Chondrocyte (in vitro differentiated cells): ENCODE measurements around the gene B3GALNT2. TPM values are rescaled to one million over a fixed set of nuclear protein-coding genes. Genes with fewer than 3 reads are reported as not detected.

Experiments
- DNase-seq: peaks from one replicate; pipeline ENCODE4 v3.0.0; 2021; ENCODE audit warnings: mixed read lengths, low spot score
- H3K27ac Mint-ChIP-seq: one replicate; pipeline ENCODE4 v1.8.0; 2021; ENCODE audit warnings: mild to moderate bottlenecking, moderate library complexity, mixed read lengths; ENCODE audit not compliant: unreplicated experiment
- H3K27me3 Mint-ChIP-seq: 2 replicates; pipeline ENCODE4 v1.8.0; 2021; ENCODE audit warnings: low read depth, mixed read lengths
- H3K36me3 Mint-ChIP-seq: 2 replicates; pipeline ENCODE4 v1.8.0; 2021; ENCODE audit warnings: low read depth, mixed read lengths
- H3K4me1 Mint-ChIP-seq: 2 replicates; pipeline ENCODE4 v1.8.0; 2021; ENCODE audit warnings: low read depth, mild to moderate bottlenecking, mixed read lengths
- H3K4me3 Mint-ChIP-seq: one replicate; pipeline ENCODE4 v1.8.0; 2021; ENCODE audit warnings: mild to moderate bottlenecking, moderate library complexity, mixed read lengths; ENCODE audit not compliant: unreplicated experiment
- H3K9me3 Mint-ChIP-seq: 2 replicates; pipeline ENCODE4 v1.8.0; 2021; ENCODE audit warnings: low read depth, mixed read lengths
- CTCF ChIP-seq: fragments of 200-600 bp; sonication (generic); IDR thresholded peaks from 2 replicates; pipeline ENCODE4 v1.5.0; 2021; ENCODE audit warnings: antibody characterized with exemption, mild to moderate bottlenecking, moderate library complexity
- total RNA-seq: library from RNA; stranded (reverse); gene quantifications from 3 replicates; pipeline ENCODE4 v1.2.1, GENCODE V29; 2021

B3GALNT2 gene
- total RNA-seq, 1 donor from 2014 or later = 30.4 TPM

- H3K36me3 Mint-ChIP-seq = peaks cover 4% of the 10 kb centered on the region
- H3K4me1 Mint-ChIP-seq = peaks cover 35% of the 10 kb centered on the region
- no peaks in the 10 kb centered on the region for H3K9me3 Mint-ChIP-seq
- DNase-seq = no peak
- H3K27ac Mint-ChIP-seq = no peak overlapping the region
- no peaks in the 10 kb centered on the region for H3K27me3 Mint-ChIP-seq
- no peak for TF ChIP-seq CTCF
- H3K4me3 Mint-ChIP-seq = no peak overlapping the region
Measured at GRCh38 chr1:235401251-235401650, 103.0 kb downstream of the B3GALNT2 start.

Other genes with a start within 250 kb of the B3GALNT2 start
- gene ARID4B, start 176.3 kb downstream of the B3GALNT2 start, total RNA-seq = 26.5 to 33.5 TPM (median 26.5 TPM) in 3 replicates
- gene GGPS1, start 175.9 kb downstream of the B3GALNT2 start, total RNA-seq = 39.1 to 44.5 TPM (median 39.4 TPM) in 3 replicates
- gene TBCE, start 137.0 kb downstream of the B3GALNT2 start, total RNA-seq = 16.6 to 23.3 TPM (median 23.2 TPM) in 3 replicates
- 0.19 to 0.60 TPM (median 0.38 TPM) in 3 replicates for gene GNG4, start 145.3 kb upstream of the B3GALNT2 start, total RNA-seq